Mammary epithelial cell (primary cell): Measurements from ENCODE around the gene HPCA.

Experiments used
- EZH2 ChIP-seq: IDR thresholded peaks from 2 replicates; pipeline ENCODE4 v1.6.1; 2012; ENCODE audit warnings: low read length, inconsistent platforms, borderline replicate concordance
- TF ChIP-seq, protein P1 (sequence below), 2 donors: IDR thresholded peaks in 1 of 2; conservative IDR thresholded peaks in 1 of 2; 2 replicates each; pipeline ENCODE4 v1.5.1; 2011 to 2012; ENCODE audit warnings: inconsistent platforms in 2 of 2, low read length in 2 of 2, mild to moderate bottlenecking in 2 of 2, control low read depth in 1 of 2, low read depth in 1 of 2; ENCODE audit not compliant: insufficient read depth in 1 of 2; ENCODE audit errors: extremely low read depth in 1 of 2

DNA sequence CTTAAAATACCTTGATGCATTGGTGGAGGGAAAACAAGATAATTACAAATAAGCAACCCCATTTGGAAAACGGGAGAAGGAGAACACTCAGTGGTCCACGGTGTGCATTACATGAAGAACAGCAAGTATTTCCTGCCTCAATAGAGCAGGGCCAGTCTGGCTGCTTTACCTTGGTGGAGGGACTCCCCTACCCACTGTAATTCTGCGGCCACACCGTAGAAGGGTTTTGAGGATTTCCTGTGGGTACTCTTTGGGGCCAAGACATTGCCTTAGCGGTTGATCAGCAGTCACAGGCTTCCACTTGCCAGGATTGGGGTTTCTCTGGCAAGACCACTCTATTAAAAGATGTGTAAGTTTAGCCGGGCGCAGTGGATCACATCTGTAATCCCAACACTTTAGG, 31.2 kb downstream of the HPCA start:
- TF ChIP-seq, protein P1, sequence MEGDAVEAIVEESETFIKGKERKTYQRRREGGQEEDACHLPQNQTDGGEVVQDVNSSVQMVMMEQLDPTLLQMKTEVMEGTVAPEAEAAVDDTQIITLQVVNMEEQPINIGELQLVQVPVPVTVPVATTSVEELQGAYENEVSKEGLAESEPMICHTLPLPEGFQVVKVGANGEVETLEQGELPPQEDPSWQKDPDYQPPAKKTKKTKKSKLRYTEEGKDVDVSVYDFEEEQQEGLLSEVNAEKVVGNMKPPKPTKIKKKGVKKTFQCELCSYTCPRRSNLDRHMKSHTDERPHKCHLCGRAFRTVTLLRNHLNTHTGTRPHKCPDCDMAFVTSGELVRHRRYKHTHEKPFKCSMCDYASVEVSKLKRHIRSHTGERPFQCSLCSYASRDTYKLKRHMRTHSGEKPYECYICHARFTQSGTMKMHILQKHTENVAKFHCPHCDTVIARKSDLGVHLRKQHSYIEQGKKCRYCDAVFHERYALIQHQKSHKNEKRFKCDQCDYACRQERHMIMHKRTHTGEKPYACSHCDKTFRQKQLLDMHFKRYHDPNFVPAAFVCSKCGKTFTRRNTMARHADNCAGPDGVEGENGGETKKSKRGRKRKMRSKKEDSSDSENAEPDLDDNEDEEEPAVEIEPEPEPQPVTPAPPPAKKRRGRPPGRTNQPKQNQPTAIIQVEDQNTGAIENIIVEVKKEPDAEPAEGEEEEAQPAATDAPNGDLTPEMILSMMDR (conservative IDR thresholded peaks at IDR 0.05 in 1 of 2, IDR thresholded peaks at IDR 0.05 in 1 of 2; ENCODE audit: extremely low read depth in 1 of 2, insufficient read depth in 1 of 2, low read depth in 1 of 2, low read length in 2 of 2): no peak
- TF ChIP-seq EZH2: no peak
